CD4-positive, alpha-beta T cell treated with Interleukin-6 for 4 hours (primary cell): ENCODE results near the gene SYNE2.

Experiments used
- DNase-seq: peaks from one replicate; pipeline ENCODE4 v3.0.0-alpha.2; 2020; ENCODE audit warnings: mixed read lengths

Gene SYNE2

DNA sequence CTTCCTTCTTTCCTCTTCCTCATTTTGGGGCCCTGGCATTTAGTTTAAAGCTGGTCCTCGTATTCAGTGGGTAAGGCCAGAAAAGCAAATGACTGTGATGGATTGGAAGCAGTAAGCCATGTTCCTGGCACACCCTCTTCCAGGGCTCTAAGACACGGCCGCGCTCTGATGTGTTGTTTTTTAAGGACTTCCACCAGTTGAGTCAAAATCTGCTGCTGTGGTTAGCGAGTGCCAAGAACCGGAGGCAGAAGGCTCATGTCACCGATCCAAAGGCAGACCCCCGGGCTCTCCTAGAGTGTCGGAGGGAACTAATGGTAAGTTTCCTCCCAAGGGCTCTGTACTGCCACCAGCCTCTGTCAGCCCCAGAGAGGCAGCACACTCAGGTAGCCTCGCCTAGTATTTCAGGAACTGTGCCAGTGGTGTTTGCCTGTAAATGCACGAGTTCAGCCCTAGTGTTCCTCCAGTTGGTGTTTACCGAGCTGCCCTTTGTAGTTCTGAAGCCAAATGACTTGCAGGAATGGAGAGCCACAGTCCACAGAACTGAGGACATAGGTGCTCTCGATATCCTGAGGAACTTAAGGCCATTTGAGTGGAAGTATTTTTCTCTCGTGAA, 368.7 kb downstream of the SYNE2 start:
- DNase-seq, result no peak

DNA sequence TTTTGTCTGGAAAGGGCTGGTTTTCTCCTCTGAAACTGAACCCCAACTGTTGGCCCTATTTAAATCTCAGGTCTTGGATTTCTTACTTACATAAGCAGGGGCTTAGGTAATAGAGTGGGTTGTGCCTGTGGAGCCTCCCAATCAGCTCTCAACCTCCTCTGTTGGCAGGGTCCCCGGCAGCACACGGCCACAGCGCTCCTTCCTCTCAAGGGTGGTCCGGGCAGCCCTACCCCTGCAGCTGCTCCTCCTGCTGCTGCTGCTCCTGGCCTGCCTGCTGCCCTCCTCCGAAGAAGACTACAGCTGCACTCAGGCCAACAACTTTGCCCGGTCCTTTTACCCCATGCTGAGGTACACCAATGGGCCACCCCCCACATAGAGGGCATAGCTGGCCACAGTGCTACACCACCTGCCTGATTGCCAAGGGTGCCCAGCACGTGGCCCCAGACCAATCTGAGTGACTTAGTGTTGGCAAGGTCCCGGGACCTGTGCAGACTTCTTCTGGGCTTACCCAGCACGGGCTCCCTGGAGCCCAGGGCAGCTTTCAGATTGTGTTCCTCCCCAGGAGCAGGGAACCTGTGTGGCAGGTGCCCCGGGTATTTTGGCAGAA, 372.4 kb downstream of the SYNE2 start:
- no peak for DNase-seq

DNA sequence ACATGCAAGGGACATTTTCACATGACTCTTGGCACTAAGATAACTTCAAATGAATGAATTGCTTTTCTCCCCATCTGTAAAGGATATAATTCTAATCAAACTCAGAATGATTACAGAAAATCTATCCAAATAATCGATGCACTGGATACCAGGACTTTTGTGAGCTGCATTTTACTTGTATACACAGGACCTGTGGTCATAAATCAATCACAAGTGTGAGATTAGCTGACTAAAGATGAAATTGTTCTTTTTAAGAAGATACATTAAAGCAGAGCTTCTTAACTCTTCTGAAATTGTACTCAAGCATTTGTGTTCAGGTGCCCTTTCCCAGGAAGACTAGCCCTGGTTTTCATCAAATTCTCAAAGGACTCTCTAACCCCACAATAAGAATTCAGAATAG, 375.1 kb downstream of the SYNE2 start:
- DNase-seq, result no peak

DNA sequence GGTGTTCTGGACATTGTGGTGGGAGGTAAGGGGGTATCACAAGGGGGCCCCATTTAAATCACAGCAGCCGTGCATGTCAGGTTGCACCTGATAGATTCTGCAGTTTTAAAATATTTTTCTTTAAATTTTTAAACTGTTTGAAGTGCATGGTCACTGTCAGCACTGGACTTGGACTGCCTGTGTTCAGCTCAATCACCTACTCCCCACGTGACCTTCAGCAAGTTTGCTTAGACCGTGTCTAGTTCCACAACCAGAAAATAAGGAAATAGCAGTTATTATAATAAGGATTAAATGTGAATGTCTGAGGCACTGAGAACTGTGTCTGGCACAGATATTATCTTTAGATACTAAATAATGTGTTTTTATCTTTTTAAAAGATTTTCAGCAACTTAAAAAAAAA, 376.7 kb downstream of the SYNE2 start:
- DNase-seq, result no peak

DNA sequence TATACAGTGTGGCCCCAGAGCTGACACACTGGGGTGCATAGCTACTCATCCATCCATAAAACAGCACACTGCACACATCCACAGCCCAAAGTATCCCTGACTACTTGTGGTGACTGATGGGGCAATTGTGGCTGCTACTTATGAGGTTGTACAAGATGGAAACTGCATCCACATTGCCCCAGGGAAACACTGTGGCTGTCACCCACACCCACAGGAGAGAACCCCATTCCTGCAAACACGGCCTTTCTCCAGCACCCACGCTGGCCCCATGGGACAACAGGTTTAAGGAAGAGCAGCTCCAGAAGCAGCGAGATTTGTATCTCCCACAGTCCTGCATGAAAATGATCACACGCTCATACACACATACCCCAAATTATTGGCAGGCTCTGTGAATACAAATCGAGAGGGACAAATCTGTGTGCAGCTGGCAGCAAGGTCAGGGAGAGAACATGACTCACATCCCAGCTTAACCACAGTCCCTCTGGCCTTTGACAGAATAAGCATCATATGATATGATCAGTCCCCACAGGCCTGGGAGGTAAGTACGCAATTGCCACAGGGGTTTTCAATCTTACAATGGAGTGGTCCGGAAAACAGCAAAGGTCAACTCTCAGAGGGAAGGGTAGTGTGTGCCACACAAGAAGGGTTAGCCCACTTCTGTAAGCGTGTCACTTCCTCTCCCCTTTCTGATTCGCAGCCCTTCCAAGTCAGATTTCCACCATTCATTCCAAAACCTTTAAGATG, 379.5 kb downstream of the SYNE2 start:
- no peak for DNase-seq

DNA sequence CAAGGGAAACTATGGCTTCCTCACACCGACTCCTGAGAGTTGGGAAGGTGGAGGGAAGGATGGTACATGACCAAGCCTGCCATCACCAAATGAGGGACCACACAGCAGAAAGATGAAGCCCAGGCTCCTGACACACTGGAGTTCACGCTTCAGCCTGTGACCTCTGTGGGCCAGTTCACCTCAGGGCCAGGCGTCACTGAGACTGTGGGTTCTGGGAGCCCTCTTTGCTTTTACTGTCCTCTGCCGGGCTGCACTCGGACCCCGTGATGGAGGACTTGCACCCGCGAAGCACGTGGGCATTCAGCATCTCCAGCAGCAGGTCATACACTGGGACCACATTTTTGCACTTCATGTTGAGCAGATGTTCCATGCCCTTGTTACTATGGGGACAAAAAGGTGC, 380.1 kb downstream of the SYNE2 start:
- DNase-seq, result no peak

DNA sequence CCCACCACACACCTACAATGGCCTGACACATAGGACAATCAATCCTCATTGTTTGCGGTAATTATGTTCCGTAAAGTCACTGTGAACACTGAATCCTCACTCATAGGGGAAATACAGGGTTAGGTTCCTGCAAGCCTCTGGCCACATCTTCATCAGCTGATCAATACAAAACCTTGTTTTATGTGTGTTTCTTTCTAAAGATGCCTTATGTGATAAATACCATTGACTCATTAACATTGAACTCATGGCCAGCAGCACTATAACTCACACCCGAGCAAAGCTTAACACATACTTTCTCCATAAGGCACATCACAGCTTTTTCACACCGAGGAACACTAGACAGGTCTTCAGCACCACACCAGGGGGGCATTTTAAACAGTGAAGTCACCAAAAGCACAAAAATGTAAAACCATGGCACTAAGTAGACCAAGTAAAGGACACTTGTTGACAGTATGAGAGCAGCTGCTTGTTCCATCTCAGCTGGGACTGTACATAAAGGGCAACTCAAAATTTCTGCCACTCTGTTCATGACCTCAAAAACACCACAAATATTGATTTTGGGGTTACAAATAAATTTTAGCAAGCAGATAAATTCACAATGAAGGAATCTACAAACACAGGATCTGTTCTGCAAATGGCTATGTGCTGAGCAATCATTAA, 380.9 kb downstream of the SYNE2 start:
- DNase-seq, result no peak

DNA sequence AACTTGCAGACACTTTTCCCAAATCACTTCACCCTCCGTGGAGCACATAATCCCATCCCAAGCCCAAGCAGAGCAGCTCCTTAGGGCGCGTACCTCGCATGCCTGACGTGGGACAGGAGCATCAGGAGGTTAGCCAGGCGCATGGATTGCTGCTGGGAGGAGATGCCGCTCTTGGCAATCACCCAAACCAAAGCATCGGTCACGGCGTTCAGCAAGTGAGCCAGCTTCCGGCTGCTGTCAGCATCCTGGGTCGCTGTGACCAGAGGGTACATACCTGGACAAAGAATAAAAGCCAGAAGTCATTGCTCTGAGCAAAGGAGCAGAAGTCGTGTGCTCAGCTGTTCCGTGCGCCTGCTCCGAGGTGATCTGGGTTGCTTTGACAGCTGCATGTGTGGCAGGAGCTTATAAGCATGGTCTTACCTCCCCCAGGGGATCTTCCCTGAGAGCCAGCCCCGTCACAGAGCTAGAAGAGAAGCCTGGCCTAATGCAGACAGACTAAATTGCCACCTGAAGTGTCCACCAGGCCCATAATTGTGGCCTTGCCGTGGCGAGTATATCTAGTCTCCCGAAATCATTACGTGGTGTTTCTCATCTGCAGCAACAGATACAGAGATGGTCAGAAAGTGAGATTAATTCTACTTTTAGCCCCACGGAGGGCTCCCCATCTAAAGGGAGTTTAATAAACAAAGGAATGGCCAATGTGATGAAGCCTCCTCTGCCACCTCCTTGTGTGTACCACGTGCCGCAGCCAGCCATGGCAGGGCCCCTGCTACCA, 382.3 kb downstream of the SYNE2 start:
- DNase-seq, result no peak

DNA sequence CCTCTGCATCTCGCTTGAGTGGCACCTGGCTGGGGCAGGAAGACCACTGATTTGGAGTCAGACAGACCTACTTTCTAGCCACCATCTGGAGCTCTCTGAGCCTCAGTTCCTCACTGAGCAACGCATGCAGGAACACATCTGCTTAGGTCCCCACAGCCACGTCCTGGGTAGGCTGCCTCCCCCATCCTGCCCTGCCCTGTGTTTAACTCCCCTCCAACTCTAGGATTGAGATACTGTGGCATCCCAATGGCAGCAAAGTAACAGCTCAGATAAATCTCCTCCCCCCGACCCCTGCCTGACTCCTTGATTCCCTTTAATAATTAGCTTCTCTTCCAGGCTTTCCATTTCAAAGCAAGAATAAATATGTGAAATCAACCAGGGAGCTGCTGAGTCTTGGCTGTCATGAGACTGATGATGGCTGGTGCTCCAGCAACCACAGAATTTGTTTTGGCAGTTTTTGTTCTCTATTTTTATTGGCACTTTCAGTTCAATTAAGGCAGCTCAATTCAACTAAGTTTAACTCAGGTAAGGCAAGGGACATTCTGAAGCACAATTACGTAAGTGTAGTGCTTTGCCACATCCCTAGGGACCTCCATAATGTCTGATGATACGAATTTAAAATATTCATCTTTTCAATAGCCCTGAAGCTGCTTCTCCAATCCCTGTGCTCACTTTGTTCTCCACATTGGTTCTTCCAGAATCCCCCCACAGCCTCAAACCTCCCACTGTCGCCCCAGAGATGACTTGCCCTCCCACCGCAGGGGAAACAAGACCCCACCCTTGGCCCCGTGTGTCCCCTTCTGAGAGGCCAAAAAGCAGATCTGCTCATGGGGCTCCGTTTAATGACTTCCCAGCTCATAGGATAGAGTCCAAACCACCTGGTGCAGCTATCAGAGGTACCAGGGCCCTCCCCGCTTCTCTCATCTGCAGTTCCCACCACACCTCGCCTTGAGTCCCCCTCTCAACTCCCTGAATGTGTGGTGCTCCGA, 383.1 kb downstream of the SYNE2 start:
- DNase-seq, result no peak

DNA sequence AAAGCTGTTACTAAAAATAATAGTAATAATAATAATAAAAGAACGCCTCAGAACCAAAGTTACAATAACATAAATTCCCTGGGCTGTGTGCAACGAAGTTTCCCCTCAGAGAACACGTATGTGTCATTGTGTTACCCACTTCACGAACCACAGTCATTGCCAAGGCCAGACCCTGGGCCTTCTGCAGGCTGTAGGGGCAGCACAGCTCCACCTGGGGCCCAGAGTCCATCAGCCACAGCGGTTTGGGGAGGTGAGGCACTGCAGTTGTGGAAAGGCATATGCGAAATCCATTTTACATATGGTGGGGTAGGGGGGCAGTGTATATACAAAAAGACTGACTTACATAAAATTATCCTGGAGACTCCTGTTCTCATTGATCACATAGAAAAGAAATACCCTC, 385.2 kb downstream of the SYNE2 start:
- no peak for DNase-seq

DNA sequence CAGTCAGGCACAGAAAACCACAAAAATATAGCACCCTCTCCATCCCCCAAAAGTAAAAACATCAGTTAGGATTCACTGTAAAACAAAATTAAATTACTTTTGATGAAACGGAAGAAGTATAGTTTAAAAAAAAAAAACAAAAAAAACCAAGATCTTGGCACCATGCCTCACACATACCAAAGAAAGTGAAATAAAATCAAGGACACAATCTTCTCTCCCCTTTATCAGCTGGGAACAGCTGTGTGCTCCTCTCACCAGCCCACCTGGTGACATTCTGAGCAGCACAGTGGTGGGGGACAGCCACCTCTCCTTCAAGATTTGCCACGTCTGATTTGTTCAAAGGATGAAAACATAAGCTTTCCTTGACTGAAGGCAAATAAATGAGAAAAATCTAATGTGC, 385.8 kb downstream of the SYNE2 start:
- no peak for DNase-seq

DNA sequence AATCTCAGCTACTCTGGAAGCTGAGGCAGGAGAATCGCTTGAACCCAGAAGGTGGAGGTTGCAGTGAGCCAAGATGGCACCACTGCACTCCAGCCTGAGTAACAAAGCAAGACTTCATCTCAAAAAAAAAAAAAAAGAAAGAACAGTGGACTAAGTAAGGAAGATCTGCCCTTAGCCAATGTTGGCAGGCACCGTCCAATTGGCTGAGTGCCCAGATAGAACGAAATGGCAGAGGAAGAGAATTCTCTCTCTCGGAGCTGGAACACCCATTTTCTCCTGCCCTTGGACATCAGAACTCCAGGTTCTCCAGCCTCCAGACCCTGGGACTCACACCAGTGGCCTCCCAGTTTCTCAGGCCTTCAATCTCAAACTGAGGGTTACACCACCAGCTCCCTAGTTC, 391.5 kb downstream of the SYNE2 start:
- DNase-seq, result no peak

DNA sequence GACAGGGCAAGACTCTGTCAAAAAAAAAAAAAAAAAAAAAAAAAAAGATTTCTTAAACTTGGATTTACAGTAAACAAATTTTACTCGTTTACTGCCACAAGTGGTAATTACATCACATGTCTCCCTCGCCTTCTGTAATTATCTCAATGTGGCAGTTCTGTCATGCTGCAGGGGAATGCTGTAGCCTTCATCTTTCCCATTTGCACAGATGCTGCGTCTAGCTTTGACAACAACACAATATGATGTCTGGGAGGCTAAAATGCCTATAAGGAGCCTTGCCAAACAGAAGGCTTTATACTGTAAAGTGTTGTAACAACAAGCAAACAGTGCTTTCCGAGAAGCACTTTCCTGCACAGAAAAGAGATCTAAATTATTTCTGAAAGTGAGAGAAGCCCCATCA, 392.7 kb downstream of the SYNE2 start:
- no peak for DNase-seq

DNA sequence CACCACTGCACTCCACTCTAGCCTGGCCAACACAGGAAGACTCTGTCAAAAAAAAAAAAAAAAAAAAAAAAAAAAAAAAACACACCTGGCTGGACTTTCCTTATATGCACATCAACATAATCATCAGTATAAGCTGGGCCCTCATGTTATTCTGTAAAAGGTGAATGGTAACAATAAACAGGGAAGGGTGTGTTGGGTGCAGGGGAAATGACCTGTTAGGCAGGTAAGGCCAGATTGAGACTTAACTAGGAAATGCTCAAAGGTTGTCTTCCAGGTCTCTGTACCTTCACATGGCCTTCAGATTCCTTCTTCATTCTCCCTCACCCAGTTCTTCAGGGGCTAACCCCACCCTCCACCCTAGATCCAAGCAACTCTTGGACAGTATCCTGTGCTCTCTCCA, 393.9 kb downstream of the SYNE2 start:
- no peak for DNase-seq

DNA sequence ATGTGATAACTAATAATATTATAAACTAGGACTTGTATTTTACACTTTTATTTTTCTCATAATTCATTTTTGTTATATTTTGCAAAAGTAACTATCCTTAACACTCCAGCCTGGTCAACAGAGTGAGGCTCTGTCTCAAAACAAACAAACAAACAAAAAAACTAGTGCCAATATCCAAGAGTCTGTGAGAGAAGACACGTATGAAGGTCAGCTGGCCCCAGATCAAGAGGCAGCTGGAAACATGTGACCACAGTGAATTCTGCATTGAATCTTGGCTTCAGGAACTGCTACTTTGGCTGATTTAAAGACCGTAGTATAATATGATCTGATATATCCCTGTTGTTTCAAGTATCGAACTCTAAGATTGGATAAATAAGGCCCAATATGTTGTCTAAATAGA, 394.4 kb downstream of the SYNE2 start:
- DNase-seq, result no peak

DNA sequence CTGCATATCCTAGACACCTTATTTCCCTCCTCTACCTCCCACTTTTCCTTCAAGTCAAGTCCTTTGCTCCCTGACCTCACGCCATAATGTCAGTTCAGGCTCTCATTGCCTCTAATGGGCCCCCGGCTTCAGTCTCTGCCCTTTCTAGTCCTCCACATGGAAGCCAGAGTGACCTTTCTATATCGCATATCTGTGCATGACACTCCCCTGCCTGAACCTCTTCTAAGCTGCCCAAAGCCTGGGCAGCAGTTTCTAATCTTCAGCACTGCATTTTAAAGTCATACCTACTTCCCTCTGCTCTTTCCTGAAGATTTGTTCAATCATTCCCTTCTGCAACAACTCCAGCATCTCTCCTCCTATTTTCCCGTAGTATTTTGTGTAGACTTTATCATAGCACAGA, 395.9 kb downstream of the SYNE2 start:
- DNase-seq, result no peak

DNA sequence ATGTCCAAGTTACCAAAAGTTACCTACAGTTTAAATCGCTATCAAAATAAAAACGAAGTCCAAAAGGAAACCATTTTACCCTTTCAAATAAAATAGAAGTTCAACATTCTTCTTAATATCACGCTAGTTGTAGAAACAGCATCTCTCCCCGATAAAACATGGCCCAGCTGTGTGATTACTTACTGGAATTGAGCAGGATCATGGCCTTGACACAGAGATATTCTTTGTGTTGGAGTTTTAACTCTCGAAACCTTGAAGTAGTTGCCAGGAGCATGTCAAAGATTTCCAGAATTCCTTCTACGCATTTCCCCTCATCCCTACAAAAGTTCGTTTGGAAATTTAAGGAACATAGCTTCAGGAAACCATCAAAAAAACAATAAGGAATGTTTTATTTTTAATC, 396.6 kb downstream of the SYNE2 start:
- no peak for DNase-seq

DNA sequence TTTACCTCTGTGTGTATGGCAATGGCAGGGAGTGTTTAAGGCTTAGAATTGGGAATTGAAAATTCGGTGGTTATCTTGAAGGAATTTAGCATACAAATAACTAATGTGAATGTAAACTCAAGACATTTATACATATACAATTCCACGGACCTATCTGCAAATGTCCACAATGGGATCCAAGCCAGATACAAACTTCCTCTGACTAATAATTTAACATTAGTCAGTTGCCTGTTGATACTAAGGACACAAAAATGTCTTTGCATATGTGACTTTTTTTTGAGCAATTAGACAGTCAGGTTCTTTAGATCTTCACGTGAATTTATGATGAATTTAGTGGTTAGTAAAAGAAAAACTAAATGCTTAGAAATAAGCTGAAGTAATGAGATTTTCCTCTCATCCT, 400.9 kb downstream of the SYNE2 start:
- DNase-seq, result no peak

DNA sequence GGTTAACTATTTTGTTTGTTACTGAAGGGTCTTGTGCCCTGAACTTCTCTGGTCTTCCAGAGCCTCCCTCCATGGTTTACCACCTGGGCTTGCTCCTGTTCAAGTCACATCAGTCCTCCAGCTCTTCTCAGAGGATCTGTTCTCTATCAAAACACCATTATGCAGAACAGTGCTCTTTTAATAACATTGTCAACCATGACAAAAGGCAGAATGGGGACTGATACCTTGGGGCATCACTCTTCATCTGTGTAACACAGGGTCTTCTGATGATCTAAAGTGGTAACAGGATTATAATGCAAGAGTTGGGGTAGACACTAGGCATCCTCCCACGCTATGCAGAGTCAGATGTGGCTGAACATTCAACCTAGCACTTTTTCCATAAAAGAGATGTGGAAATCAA, 403.0 kb downstream of the SYNE2 start:
- no peak for DNase-seq

DNA sequence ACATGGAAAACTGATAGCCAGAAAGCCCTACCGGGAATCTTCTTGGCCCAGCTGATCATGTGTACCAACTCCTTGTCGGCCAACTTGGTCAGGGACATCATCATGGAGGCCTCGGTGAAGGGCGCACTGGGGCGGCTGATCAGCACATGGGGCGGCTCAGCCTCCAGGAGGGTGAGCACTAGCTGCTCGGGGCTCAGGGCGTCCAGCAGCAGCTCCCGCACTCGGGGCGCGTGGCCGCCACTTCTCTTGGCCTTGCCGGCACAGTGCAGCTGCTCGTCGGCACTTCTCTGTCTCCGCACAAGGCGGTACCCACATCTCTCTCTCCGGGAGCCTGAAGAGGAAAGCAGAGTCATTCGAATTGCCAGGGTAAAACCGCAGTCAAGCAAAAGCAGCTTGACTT, 407.6 kb downstream of the SYNE2 start:
- no peak for DNase-seq

DNA sequence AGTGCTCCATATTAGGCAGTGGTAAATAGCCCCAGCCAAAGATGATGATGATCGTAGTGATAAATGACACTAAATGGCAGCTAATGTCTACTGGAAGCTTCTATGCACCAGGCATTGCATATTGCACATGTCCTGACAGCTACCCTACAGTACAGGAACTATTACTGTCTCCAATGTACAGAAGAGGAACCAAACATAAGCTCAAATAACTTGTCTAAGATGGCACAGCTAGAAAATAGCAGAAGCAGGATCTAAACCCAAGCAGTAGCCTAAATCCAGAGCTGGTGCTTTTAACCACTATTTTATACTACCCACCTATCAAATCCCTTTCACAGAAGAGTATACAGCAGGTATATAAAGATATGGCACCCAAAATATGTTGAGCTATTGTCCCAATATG, 412.4 kb downstream of the SYNE2 start:
- DNase-seq, result no peak

DNA sequence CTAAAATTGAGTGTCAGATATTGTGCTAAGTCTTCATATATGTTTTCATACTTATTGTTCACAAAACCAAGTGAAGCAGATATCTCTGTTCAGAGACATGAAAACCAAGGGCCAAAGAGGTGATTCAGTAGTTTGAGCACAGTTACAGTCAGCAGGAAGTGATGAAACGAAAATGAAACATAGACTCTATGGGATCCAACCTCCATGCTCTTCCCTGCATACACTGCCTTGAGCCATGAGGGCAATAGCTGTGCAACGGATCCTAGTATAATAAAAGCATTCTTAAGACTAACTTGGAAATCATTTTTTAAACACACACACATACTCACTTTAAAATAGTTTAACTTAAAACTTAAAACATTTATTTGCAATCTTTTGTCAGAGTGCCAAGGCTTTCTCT, 413.4 kb downstream of the SYNE2 start:
- no peak for DNase-seq
